Stimulated activated CD4-positive, alpha-beta T cell treated with anti-CD3 and anti-CD28 coated beads, Interleukin-15, amount 100 ng/mL, for 1 hour (primary cell): ENCODE results near the gene KRT7.
A peak's percentile ranks its signal among the peaks of the same experiment; 100 is the strongest.
"Not testable (repeated sequence)": the region's sequence is repeated elsewhere in the genome, so short reads cannot be mapped to it uniquely, and the experiment has no call there.

ENCODE experiments used
- DNase-seq, 2 donors: peaks; one replicate each; pipeline ENCODE4 v3.0.0-alpha.2; 2020; ENCODE audit warnings: low read depth in 1 of 2, low spot score in 1 of 2

Gene KRT7

GRCh38 chr12:52277486-52278245 is 44.6 kb downstream of the KRT7 start:
- DNase-seq = no peak

- DNase-seq = peak; percentile 50 to 64
These were observed 45.8 kb downstream of the KRT7 start for GRCh38 chr12:52278575-52279421.

GRCh38 chr12:52279422-52280318 is 46.6 kb downstream of the KRT7 start:
- no peak for DNase-seq

- DNase-seq = no peak
These were observed 47.3 kb downstream of the KRT7 start for GRCh38 chr12:52280319-52280795.

GRCh38 chr12:52280796-52281560 is 47.9 kb downstream of the KRT7 start:
- no peak for DNase-seq

GRCh38 chr12:52284562-52285171 is 51.6 kb downstream of the KRT7 start:
- no peak for DNase-seq

GRCh38 chr12:52285172-52285745 is 52.2 kb downstream of the KRT7 start:
- no peak for DNase-seq

- no peak for DNase-seq
These were observed 52.9 kb downstream of the KRT7 start for GRCh38 chr12:52285851-52286530.

- DNase-seq = not testable (repeated sequence)
These were observed 54.1 kb downstream of the KRT7 start for GRCh38 chr12:52286857-52287785.

- DNase-seq = not testable (repeated sequence)
These were observed 55.1 kb downstream of the KRT7 start for GRCh38 chr12:52287816-52288805.

GRCh38 chr12:52290483-52291134 is 57.6 kb downstream of the KRT7 start:
- DNase-seq = not testable (repeated sequence)

GRCh38 chr12:52291267-52291935 is 58.4 kb downstream of the KRT7 start, which contains the start of gene KRT81:
Gene KRT81, minus strand, starts transcription at chr12:52291534. Its CDS starts 69 bp downstream, at chr12:52291465.
- DNase-seq = no peak

- no peak for DNase-seq
These were observed 60.9 kb downstream of the KRT7 start for GRCh38 chr12:52293926-52294325.

- no peak for DNase-seq
These were observed 61.8 kb downstream of the KRT7 start for GRCh38 chr12:52294803-52295202.

GRCh38 chr12:52295663-52296062 is 62.6 kb downstream of the KRT7 start:
- DNase-seq = no peak
